ENCODE data around the gene TREM1. TPM values are rescaled to one million over a fixed set of nuclear protein-coding genes. Genes with fewer than 3 reads are reported as not detected.

Gene TREM1
- total RNA-seq, 1 donor from 2014 or later = 61.2 TPM

DNA sequence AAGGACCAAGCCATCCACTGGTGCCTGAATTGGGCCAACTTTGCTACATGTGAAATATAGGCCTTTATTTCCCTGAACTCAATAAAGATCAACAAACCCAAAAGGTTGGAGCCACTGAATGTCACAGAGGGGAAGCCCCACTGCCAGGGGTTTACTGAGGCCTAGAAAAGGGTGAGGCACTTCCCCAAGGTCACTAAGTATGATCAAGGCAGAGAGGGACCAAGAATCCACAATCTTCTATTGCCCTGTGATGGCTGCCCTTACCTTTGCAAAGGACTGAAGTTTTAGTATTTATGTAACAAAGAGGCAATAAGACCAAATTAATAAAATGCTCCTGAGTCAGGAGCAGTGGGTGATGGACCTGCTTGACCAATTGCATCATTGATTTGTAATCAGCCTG is 18.0 kb downstream of the TREM1 start:
- TF ChIP-seq, protein P1, sequence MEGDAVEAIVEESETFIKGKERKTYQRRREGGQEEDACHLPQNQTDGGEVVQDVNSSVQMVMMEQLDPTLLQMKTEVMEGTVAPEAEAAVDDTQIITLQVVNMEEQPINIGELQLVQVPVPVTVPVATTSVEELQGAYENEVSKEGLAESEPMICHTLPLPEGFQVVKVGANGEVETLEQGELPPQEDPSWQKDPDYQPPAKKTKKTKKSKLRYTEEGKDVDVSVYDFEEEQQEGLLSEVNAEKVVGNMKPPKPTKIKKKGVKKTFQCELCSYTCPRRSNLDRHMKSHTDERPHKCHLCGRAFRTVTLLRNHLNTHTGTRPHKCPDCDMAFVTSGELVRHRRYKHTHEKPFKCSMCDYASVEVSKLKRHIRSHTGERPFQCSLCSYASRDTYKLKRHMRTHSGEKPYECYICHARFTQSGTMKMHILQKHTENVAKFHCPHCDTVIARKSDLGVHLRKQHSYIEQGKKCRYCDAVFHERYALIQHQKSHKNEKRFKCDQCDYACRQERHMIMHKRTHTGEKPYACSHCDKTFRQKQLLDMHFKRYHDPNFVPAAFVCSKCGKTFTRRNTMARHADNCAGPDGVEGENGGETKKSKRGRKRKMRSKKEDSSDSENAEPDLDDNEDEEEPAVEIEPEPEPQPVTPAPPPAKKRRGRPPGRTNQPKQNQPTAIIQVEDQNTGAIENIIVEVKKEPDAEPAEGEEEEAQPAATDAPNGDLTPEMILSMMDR (IDR thresholded peaks at IDR 0.05) = no peak
- intact Hi-C loops (cut with DNase I) = no loop called here
- no peak for ATAC-seq

DNA sequence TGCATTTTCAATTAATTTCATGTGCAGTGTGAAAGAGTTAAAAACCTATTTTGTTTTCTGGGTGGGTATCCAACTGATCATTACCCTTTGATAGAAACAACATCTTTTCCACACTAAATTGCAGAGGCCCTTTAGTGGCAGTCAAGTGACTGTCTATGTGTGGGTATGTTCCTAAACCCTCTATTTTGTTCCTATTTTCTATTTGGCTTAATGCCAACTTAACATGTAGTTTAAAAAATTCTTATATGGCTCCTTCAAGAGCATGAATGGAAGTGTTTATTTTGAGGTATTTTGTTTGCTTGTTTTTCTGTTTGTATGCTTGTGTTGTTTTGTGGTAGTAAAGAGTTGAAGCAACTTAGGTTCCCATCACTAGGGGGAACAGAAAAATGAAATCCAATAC is 19.9 kb downstream of the TREM1 start:
- ATAC-seq (no peak), DNase-seq (no peak)
- Histone ChIP-seq H3K4me3 (no peak overlapping the region), H3K27me3 (no peaks in the 10 kb centered on the region), H3K27ac (no peak overlapping the region), H3K36me3 (no peaks in the 10 kb centered on the region), H3K9me3 (no peaks in the 10 kb centered on the region), H3K4me1 (no peaks in the 10 kb centered on the region)
- TF ChIP-seq, protein P1 (IDR thresholded peaks at IDR 0.05) = no peak
- intact Hi-C loops (cut with DNase I) = no loop called here

More for the DNA sequence above, 18.0 kb downstream of the TREM1 start:
- Histone ChIP-seq H3K4me3 (no peak overlapping the region), H3K9me3 (no peaks in the 10 kb centered on the region), H3K36me3 (no peaks in the 10 kb centered on the region), H3K27ac (no peak overlapping the region), H3K27me3 (no peaks in the 10 kb centered on the region), H3K4me1 (no peaks in the 10 kb centered on the region)
- DNase-seq = no peak

DNA sequence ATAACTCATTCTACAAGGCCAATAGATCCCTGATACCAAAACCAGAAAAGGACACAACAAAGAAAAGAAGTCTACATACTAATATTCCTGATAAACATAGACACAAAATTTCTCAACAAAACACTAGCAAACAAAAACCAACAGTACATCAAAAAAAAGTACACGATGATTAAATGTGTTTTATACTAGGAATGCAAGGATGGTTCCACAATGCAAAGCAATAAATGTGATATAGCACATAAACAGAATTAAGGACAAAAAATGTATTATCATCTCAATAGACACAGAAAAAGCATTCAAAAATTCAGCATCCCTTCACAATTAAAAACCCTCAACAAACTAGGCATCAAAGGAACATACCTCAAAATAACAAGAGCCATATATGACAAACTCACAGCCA is 23.2 kb downstream of the TREM1 start:
- Histone ChIP-seq H3K36me3 (no peaks in the 10 kb centered on the region), H3K27me3 (no peaks in the 10 kb centered on the region), H3K27ac (no peak overlapping the region), H3K4me1 (no peaks in the 10 kb centered on the region), H3K9me3 (no peaks in the 10 kb centered on the region), H3K4me3 (no peak overlapping the region)
- intact Hi-C loops (cut with DNase I) = no loop called here
- DNase-seq (no peak), ATAC-seq (no peak)
- TF ChIP-seq, protein P1 (IDR thresholded peaks at IDR 0.05) = no peak

DNA sequence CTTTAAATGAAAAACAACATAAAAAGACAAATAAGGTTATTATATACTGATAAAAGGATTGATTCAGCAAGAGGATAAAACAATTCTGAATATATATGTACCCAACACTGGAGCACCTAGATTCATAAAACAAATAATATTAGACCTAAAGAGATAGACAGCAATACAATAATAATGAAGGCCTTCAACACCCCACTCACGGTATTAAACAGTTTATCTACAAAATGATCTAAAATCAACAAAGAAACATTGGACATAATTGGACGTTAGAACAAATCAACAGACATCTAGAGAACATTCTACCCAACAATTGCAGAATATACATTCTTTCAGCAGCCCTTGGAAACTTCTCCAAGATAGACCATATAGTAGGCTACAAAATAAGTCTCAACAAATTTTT is 24.1 kb downstream of the TREM1 start:
- ATAC-seq (no peak), DNase-seq (no peak)

DNA sequence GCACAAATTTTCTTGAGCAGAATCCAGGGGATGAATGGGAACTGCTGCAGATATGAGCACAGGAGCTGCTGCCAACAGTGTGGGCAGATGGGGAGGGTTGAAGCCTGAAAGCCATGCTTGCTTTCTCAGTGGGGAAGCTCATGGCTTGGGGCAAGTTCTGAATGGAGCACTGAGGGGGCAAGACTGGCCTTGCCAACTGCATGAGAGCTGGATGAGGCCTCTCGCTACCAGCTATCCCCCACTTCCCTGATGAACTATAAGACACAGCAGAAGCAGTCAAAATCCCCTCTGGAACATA is 28.3 kb downstream of the TREM1 start:
- DNase-seq (no peak), ATAC-seq (no peak)
- Histone ChIP-seq H3K27ac (no peak overlapping the region), H3K27me3 (no peaks in the 10 kb centered on the region), H3K36me3 (no peaks in the 10 kb centered on the region), H3K9me3 (no peaks in the 10 kb centered on the region), H3K4me1 (no peaks in the 10 kb centered on the region), H3K4me3 (no peak overlapping the region)
- intact Hi-C loops (cut with DNase I) = no loop called here
- TF ChIP-seq, protein P1 (IDR thresholded peaks at IDR 0.05) = no peak

More for the DNA sequence above, 24.1 kb downstream of the TREM1 start:
- H3K4me3 ChIP-seq = no peak overlapping the region
- H3K27me3 ChIP-seq = no peaks in the 10 kb centered on the region
- no peaks in the 10 kb centered on the region for H3K9me3 ChIP-seq
- no peaks in the 10 kb centered on the region for H3K36me3 ChIP-seq
- no peaks in the 10 kb centered on the region for H3K4me1 ChIP-seq
- intact Hi-C loops (cut with DNase I) = no loop called here
- TF ChIP-seq, protein P1 (IDR thresholded peaks at IDR 0.05) = no peak
- H3K27ac ChIP-seq = no peak overlapping the region

Data from upper lobe of right lung (tissue), 1 donor.